Thoracic aorta (tissue), 2 donors: ENCODE data around the gene PCGF1. TPM values are rescaled to one million over a fixed set of nuclear protein-coding genes. Genes with fewer than 3 reads are reported as not detected.

Source experiments
- ATAC-seq: fragments of 150-250 bp; one replicate; pipeline ENCODE4 v1.8.0; 2017; ENCODE audit warnings: low read depth; ENCODE audit not compliant: insufficient number of reproducible peaks, low FRiP score
- DNase-seq: peaks from one replicate; pipeline ENCODE4 v3.0.0-alpha.2; 2020; ENCODE audit warnings: low spot score
- H3K27ac ChIP-seq, 2 donors: fragments of 200-600 bp; sonication (generic); 1 replicate in 1 of 2; 2 replicates in 1 of 2; pipeline ENCODE4 v1.5.1; 2016; ENCODE audit warnings: mild to moderate bottlenecking in 2 of 2, moderate library complexity in 2 of 2
- H3K27me3 ChIP-seq: fragments of 200-600 bp; sonication (generic); replicated peaks from 2 replicates; pipeline ENCODE4 v1.6.0; 2016; ENCODE audit warnings: mild to moderate bottlenecking; ENCODE audit not compliant: insufficient read depth
- H3K36me3 ChIP-seq: fragments of 200-600 bp; sonication (generic); one replicate; pipeline ENCODE4 v1.5.1; 2016
- H3K4me1 ChIP-seq, 2 donors: fragments of 200-600 bp; sonication (generic); 1 replicate in 1 of 2; 2 replicates in 1 of 2; pipeline versions ENCODE4 v1.5.1 to v1.6.0; 2016; ENCODE audit warnings: low read depth in 2 of 2, mild to moderate bottlenecking in 1 of 2; ENCODE audit not compliant: control insufficient read depth in 1 of 2
- H3K4me3 ChIP-seq: fragments of 200-600 bp; sonication (generic); 2 replicates; pipeline ENCODE4 v1.5.1; 2016; ENCODE audit warnings: mild to moderate bottlenecking
- H3K9me3 ChIP-seq: fragments of 200-600 bp; sonication (generic); 2 replicates; pipeline ENCODE4 v1.5.1; 2016
- CTCF ChIP-seq: fragments of 200-600 bp; sonication (generic); IDR thresholded peaks from one replicate; pipeline ENCODE4 v1.5.1; 2019; ENCODE audit warnings: antibody characterized with exemption
- total RNA-seq, 2 donors: library from RNA; depleted of rRNA; stranded (reverse); fragments of >200 nt; gene quantifications; one replicate each; pipeline versions ENCODE4 v1.1.0 to v1.2.3, GENCODE V29; 2016

PCGF1 gene
- total RNA-seq, 2 donors from 2014 or later = 7.8 to 8.0 TPM

- Histone ChIP-seq H3K36me3 (peaks cover 34% of the 10 kb centered on the region), H3K4me1 (peaks cover 16 to 28% of the 10 kb centered on the region in 2 donors), H3K27ac (no peak overlapping the region), H3K9me3 (no peaks in the 10 kb centered on the region), H3K27me3 (peaks cover 6% of the 10 kb centered on the region), H3K4me3 (no peak overlapping the region)
- no peak for TF ChIP-seq CTCF
- no peak for DNase-seq
- ATAC-seq = no peak
Measured at GRCh38 chr2:74495440-74495839, 12.1 kb downstream of the PCGF1 start.

GRCh38 chr2:74493546-74493945 is 13.9 kb downstream of the PCGF1 start:
- DNase-seq (no peak), ATAC-seq (no peak)
- no peaks in the 10 kb centered on the region for H3K9me3 ChIP-seq
- H3K4me1 ChIP-seq = peaks cover 8 to 14% of the 10 kb centered on the region in 2 donors
- no peaks in the 10 kb centered on the region for H3K27me3 ChIP-seq
- no peak for TF ChIP-seq CTCF
- no peak overlapping the region for H3K27ac ChIP-seq
- H3K36me3 ChIP-seq = peaks cover 43% of the 10 kb centered on the region
- no peak overlapping the region for H3K4me3 ChIP-seq

- H3K4me1 ChIP-seq = no peaks in the 10 kb centered on the region
- H3K27ac ChIP-seq = no peak overlapping the region
- DNase-seq (no peak), ATAC-seq (no peak)
- no peak overlapping the region for H3K4me3 ChIP-seq
- peaks cover 43% of the 10 kb centered on the region for H3K36me3 ChIP-seq
- no peaks in the 10 kb centered on the region for H3K27me3 ChIP-seq
- no peaks in the 10 kb centered on the region for H3K9me3 ChIP-seq
- no peak for TF ChIP-seq CTCF
Measured at GRCh38 chr2:74491648-74492544, 15.6 kb downstream of the PCGF1 start.

- no peak for TF ChIP-seq CTCF
- Histone ChIP-seq H3K4me3 (no peak overlapping the region), H3K36me3 (peaks cover 52% of the 10 kb centered on the region), H3K9me3 (no peaks in the 10 kb centered on the region), H3K27me3 (no peaks in the 10 kb centered on the region), H3K4me1 (no peaks in the 10 kb centered on the region), H3K27ac (no peak overlapping the region)
- ATAC-seq (no peak), DNase-seq (no peak)
Measured at GRCh38 chr2:74489906-74490305, 17.6 kb downstream of the PCGF1 start.

GRCh38 chr2:74488643-74489481 is 18.6 kb downstream of the PCGF1 start:
- H3K4me3 ChIP-seq = no peak overlapping the region
- peaks cover 52% of the 10 kb centered on the region for H3K36me3 ChIP-seq
- ATAC-seq = no peak
- DNase-seq = no peak
- H3K9me3 ChIP-seq = no peaks in the 10 kb centered on the region
- H3K4me1 ChIP-seq = peaks cover 4 to 7% of the 10 kb centered on the region in 2 donors
- H3K27ac ChIP-seq = no peak overlapping the region
- H3K27me3 ChIP-seq = no peaks in the 10 kb centered on the region
- TF ChIP-seq CTCF = no peak
